HG02759 (cell line): ENCODE data around the gene HTRA2.
"Not testable (repeated sequence)": the region's sequence is repeated elsewhere in the genome, so short reads cannot be mapped to it uniquely, and the experiment has no call there.

Source experiments
- ATAC-seq: cut with Tn5 transposase; IDR thresholded peaks from one replicate; pipeline ENCODE4 v1.9.1; 2021; ENCODE audit warnings: mild to moderate bottlenecking, moderate library complexity; ENCODE audit not compliant: unreplicated experiment

Gene HTRA2

GRCh38 chr2:74529357-74530238 is at the start of gene HTRA2, which contains the start of gene AUP1:
HTRA2 (plus strand) TSS chr2:74529933; CDS start chr2:74530007, 74 bp downstream.
AUP1 (minus strand) TSS chr2:74529706; CDS start chr2:74529629, 77 bp downstream.
- peak; percentile 84 for ATAC-seq

GRCh38 chr2:74481431-74481830 is 48.3 kb upstream of the HTRA2 start:
- ATAC-seq: no peak

GRCh38 chr2:74481961-74482800 is 47.6 kb upstream of the HTRA2 start:
- ATAC-seq: peak; percentile 49

- peak; percentile 90 for ATAC-seq
These were observed 46.7 kb upstream of the HTRA2 start, which contains the start of the genes CCDC142 and TTC31 for GRCh38 chr2:74482801-74483674. CCDC142 (minus strand) TSS chr2:74482998; CDS start chr2:74482837, 161 bp downstream. TTC31 (plus strand) TSS chr2:74483081; CDS start chr2:74483096, 15 bp downstream.

GRCh38 chr2:74483675-74484164 is 46.0 kb upstream of the HTRA2 start:
- ATAC-seq: not testable (repeated sequence)

- no peak for ATAC-seq
These were observed 43.6 kb upstream of the HTRA2 start for GRCh38 chr2:74486141-74486540.

- ATAC-seq: no peak
These were observed 40.9 kb upstream of the HTRA2 start for GRCh38 chr2:74488643-74489481.

GRCh38 chr2:74489906-74490305 is 39.8 kb upstream of the HTRA2 start:
- no peak for ATAC-seq

GRCh38 chr2:74491648-74492544 is 37.8 kb upstream of the HTRA2 start:
- ATAC-seq: no peak

GRCh38 chr2:74493546-74493945 is 36.2 kb upstream of the HTRA2 start:
- ATAC-seq: no peak

GRCh38 chr2:74495440-74495839 is 34.3 kb upstream of the HTRA2 start:
- no peak for ATAC-seq

- no peak for ATAC-seq
These were observed 32.5 kb upstream of the HTRA2 start for GRCh38 chr2:74496997-74497776.

GRCh38 chr2:74497777-74498499 is 31.8 kb upstream of the HTRA2 start:
- ATAC-seq: no peak

- no peak for ATAC-seq
These were observed 31.1 kb upstream of the HTRA2 start for GRCh38 chr2:74498500-74499266.

- no peak for ATAC-seq
These were observed 30.3 kb upstream of the HTRA2 start, which contains the start of gene LBX2 for GRCh38 chr2:74499267-74499939. LBX2 (minus strand) TSS chr2:74499603; CDS start chr2:74499537, 66 bp downstream.
